Activated T-cell treated with anti-CD3 and anti-CD28 coated beads for 1 hour (primary cell): ENCODE results near the gene SOS1.
"Not testable (repeated sequence)": the region's sequence is repeated elsewhere in the genome, so short reads cannot be mapped to it uniquely, and the experiment has no call there.

Experiments used
- DNase-seq: peaks from one replicate; pipeline ENCODE4 v3.0.0-alpha.2; 2020; ENCODE audit warnings: low read depth

Gene SOS1

DNA sequence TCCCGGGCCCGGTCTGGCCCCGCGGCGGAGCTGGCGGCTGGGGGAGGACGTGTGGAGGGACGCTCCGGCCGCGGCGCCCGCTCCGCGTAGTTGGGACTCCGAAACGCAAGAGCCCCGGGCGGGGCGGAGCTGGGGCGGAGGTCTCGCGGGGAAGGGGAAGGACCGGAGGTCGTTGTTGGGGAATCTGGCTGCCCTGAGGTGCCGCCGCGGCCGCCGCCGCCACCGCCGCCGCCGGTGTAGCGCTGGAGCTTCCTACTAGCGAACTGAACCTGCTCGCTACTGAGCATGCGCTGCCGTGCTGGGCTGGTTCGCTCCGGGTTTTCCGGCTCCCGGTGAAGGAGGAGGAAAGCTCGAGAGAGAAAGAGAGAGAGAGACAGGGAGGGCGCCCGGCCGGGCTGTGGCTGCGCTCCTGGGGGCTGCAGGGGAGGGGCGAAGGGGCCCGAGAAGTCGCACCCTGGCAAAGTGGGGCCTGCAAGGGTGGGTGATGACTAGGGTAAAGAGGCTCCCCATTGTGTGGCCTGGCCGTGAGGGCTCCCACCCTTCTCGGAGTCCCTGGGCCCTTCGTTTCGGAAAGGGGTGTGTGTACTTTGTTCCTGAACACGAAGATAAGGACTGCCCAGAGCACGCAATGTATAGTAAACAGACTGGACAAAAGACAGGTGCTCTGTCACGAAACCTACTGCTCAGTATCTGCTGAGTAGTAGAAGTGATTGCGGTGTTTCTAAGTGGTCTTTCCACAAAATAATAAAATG lies at the start of gene SOS1:
SOS1 (minus strand) TSS at position 281 of the 752 bp plus-strand sequence. CDS start 629 bp downstream, outside the sequence.
- DNase-seq = peak; percentile 85

DNA sequence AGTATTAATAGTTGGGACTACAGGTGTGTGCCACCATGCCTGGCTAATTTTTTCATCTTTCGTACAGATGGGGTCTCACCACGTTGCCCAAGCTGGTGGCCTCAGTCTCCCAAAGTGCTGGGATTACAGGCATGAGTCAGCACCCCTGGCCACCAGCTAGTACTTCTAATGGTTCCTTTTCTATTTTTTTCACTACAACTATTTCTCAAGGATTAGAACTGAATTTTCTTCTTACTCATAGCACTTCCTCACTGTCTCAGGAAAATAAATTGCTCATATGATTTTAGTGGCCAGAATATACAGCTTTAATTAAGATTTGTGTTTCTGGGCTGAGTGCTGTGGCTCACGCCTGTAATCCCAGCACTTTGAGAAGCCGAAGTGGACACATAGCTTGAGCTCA lies 43.2 kb upstream of the SOS1 start:
- DNase-seq = no peak

DNA sequence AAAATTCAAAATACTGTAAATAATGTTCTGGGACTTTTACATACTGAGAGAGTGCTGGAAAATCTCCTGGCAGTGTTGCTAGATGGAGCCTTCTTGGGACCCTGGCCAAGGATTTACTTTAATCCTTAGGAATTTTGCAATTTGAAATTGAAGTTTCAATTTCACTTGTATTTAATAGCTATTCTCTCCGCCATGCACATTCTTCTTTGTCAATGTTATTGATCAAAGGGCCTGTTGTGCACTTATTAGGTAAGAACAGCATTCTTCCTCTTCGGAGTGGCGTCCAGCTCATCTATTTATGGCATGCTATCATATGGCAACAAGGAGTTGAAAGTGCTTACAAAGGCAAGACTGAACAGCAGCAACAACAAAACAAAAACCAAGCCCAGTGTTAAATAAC lies 40.1 kb upstream of the SOS1 start:
- no peak for DNase-seq

DNA sequence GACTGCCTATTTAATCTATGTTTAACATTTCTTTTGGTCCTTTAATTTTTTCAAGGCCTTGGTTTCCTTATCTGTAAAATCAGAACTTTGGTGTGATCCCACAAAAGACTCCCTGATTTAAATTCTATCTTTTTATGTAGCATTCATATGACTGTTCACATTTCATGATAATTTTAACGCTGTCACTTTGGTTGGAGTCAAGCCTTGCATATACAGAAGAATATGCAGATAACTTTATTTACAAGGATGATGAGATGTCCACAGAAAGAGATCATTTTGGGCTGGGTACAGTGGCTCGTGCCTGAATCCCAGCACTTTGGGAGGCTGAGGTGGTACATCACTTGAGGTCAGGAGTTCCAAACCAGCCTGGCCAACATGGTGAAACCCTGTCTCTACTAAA lies 38.4 kb upstream of the SOS1 start:
- DNase-seq = no peak

DNA sequence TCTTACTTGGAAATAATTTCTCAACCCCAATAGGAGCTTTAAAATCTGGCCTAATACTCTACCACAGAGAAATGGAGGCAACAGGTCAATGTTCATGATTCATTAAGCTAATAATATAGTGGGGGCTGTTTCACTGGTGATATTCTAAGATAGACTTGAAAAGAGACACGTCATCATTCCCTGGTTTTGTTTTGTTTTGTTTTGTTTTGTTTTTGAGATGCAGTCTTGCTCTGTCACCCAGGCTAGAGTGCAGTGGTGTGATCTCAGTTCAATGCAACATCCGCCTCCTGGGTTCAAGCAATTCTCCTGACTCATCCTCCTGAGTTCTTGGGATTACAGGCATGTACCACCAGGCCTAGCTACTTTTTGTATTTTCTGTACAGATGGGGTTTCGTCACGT lies 37.5 kb upstream of the SOS1 start:
- no peak for DNase-seq

DNA sequence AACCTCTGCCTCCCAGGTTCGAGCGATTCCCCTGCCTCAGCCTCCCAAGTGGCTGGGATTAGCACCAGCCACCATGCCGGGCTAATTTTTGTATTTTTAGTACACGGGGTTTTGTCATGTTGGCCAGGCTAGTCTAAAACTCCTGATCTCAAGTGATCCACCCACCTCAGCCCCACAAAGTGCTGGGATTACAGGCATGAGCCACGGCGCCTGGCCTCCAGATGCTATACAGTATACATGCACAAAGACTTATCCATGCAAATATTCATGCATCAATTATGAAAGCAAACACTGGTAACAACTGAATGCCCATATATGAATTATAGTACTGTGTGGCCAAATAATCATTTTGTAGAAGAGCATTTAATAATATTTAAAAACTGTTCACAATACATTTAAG lies 36.0 kb upstream of the SOS1 start:
- no peak for DNase-seq

DNA sequence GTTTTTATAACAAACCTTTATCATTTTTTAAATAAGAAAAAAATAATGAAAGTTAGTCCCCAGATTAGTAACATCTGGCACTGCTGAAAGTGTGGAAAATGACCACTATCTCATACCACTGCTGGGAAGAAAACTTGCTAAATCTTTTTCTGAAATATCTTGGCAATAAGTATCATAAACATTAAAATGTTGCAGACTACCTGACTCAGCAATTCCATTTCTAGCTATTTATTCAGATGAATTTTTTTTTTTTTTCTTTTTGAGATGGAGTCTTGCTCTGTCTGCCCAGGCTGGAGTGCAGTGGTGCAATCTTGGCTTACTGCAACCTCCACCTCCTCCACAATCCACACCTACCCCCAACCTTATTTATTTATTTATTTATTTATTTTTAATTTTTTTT lies 35.3 kb upstream of the SOS1 start:
- DNase-seq = no peak

DNA sequence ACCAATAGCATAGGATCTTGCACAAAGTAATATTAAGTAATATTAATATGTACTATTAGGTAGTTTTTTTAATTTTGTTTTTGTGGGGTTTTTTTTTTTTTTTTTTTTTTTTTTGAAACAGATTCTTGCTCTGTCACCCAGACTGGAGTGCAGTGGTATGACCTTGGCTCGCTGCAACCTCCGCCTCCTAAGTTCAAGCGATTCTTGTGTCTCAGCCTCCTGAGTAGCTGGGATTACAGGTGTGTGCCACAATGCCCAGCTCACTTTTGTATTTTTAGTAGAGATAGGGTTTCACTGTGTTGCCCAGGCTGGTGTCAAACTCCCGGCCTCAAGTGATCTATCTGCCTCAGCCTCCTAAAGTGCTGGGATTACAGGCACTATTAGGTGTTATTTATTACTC lies 34.7 kb upstream of the SOS1 start:
- not testable (repeated sequence) for DNase-seq

DNA sequence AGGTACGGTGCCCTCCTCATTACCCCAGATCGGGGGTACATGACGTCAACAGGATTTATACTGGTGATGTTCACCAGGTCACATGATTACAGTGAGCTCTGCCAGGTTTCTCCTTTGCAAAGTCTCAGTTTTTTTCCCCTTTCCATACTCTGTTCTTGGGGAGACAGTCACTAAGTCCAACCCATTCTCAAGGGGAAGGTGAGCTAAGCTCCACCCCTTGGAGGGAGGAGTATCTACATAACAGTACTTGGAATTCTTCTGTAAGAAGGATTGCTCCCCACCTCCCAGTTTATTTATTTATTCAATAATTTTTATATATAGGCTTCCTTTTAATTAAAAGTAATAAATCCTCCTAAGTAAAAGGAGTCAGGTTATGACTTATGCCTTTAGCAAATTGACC lies 34.1 kb upstream of the SOS1 start:
- DNase-seq = no peak

DNA sequence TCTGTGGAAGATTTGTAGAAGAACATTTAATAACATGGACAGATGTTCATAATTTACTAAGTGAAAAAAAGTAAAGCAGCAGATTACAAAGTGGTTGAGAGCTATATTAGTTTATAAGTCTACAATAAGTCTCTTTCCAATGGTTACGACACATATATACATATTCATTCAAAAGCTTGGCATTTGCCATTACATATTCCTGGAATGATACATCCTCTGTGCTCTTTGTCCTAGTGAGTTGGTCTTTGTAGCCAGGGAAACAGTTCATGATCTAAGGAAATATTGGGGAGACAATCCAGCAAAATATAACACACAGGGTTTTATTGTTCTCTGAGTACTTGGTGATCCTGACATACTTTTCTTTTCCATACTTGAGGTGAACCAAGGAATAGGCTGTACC lies 32.5 kb upstream of the SOS1 start:
- no peak for DNase-seq

DNA sequence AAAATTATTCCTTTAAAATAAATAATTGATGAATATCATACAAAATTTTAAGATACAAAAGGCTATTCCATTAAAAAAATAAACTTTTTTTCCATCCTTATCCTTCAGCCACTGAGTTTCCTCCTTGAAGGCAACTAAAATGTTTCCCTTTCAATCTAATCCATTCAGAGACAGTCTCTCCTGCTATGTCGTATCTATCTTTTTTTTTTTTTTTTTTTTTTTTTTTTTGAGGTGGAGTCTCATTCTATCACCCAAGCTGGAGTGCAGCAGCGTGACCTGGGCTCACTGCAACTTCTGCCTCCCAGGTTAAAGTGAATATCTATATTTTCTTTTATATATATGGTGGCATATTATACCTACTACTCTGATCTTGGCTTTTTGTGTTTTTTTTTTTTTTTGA lies 31.7 kb upstream of the SOS1 start:
- no peak for DNase-seq

DNA sequence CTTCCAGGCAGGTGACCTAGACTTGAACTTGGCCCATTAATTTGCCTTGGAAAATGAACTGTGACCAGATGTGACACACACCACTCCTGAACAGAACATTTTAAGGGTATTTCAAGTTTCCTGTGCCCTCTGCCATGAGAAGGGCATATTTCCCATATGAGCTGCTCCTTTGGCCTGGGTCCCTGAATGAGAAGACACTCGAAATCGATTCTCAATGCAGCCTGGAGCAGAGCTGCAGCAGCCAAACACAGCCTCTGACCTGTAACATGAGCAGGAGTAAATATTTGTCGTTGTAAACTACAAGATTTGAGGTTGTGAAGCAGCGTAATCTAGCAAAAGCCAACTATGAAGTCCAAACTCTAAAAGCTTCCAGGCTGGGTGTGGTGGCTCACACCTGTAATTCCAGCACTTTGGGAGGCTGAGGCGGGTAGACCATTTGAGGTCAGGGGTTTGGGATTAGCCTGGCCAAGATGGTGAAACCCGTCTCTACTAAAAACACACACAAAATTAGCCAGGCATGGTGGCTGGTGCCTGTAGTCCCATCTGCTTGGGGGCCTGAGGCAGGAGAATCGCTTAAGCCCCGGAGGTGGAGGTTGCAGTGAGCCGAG lies 30.1 kb upstream of the SOS1 start:
- no peak for DNase-seq

DNA sequence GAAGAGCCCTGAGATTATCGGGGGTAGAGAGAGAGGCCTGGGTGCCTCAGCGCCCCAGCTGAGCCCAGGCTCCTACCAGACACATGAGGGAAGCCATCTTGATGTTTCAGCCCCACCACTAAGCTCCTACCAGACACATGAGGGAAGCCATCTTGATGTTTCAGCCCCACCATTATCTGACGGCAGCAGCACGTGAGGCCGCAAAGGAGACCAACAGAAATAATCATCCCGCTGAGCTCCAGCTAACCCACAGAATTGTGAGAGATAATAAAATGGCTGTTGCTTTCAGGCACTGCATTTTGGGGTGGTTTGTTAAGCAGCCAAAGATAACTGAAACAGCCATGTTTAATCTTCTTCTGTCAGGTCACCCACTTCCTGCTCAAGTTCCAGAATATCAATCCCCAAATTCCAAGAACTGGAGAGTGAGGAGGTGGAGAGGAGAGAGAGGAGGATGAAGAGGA lies 29.3 kb upstream of the SOS1 start:
- DNase-seq = no peak

DNA sequence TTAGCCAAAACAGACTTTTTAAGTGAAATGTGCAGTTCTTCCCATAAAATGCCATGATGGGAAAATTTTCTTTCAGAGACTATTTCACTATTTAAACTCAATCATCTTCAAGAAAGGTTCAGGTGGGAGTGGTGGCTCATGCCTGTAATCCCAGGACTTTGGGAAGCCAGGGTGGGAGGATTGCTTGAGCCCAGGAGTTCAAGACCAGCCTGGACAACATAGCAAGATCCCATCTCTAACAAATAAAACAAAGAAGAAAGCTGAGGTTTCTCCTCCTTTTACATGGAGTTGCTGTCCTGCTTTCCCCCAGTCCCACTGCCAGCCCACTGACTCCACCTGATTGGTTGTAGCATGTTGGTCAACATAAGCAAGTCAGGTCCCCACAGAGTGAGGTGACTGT lies 25.8 kb upstream of the SOS1 start:
- no peak for DNase-seq

DNA sequence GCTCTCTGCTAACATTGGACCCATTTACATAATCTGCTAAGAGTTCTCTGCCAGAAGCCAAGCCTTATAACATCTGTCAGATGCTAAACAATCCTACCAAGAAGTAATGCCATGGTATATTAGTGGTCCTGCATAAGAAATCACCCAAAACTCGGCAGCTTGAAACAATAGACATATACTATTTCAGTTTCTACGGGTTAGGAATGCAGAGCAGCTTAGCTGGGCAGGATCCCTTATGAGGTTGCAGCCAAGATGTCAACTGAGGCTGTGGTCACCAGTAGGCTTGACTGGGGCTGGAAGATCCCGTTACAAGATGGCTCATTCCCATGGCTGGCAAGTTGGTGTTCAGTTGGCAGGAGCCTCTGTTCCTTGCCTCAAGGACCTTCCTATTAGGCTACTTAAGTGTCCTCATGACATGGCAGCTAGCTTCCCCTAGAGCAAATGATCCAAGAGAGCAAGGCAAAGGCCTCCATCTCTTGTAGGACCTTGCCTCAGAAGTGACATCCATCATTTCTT lies 25.1 kb upstream of the SOS1 start:
- DNase-seq = no peak

DNA sequence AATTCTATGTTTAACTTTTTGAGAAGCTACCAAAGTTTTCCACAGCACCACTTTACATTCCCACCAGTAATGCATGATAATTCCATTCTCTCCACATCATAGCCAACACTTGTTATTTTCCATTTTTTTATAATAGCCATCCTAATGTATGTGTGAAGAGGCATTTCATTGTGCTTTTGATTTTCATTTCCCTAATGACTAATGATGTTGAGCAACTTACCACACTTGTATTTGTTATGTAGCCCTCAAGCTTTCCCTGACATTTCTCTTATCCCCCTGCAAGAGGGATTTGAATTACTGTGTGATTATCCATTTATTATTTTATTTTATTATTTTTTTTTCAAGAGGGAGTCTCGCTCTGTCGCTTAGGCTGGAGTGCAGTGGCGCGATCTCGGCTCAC lies 23.6 kb upstream of the SOS1 start:
- no peak for DNase-seq

DNA sequence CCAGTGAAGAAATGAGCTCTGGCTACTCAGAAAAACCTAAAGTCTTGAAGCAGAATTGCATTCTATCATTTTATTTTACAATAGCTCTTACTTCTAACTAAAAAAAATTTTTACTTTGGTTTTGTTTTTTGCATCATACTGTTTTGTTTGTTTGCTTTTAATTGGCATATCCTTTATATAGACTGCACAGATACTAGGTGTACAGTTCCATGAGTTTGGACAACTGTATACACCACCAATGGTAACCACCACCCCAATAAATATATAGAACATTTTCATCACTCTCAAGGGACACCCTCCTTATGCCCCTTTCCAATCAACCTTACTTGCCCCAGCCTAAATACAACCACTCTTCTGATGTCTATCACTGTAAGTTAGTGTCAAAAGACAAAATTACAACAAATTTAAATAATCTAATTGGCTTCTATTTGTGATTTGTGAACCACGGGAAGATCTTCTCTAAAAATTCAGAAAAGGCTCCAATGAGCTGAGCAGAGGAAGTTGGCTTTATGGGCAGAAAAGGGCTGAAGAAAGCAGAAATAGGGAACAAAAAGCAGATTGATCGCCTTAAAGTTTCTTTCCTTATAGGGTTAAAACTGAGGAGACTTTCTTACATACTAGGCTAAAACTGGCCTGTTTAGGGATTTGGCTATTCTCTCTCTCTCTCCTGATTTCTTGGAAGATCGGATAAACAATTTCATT lies 22.2 kb upstream of the SOS1 start:
- no peak for DNase-seq

DNA sequence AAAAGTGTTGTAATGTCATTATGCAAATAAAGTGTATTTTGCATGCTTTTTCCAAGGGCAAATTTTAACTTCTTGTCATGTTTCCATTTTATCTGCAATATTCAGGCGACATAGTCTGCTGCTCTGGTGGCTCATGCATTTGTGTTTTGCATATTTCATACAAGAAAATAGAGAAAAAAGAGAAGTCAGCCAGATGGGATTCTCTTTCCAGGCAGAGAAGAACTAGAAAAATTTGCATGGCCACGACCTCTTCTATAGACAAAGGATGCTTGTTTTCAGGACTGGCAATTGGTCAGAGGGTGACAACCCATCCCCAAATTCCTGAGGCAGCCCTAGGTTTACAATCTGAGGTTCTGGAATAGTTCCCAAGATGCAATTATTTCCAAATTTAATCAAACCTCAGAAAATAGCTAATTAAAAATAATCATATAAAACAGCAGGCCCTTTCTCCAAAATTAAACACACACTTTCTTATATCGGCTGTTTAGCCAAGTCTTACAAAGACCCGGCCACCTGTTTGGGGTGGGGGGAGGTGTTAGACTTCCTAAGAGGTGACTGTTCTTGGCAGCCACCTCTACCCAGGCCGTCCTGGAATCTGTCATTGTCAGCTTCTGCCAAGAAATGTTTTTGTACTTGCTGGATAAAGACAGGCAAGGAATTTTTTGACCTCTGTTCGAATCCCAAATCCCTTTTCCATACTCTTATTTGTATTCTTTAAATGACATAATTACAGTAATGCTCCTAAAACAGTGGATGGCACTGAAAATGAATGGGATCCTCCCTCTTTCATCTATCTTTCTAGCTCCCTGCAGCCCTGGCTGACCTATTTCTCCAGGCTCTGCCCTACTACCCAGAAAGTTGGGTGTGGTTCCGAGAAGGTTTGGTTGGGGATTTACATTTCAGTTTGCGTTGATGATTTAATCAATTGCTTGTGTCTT lies 20.8 kb upstream of the SOS1 start:
- DNase-seq = no peak

DNA sequence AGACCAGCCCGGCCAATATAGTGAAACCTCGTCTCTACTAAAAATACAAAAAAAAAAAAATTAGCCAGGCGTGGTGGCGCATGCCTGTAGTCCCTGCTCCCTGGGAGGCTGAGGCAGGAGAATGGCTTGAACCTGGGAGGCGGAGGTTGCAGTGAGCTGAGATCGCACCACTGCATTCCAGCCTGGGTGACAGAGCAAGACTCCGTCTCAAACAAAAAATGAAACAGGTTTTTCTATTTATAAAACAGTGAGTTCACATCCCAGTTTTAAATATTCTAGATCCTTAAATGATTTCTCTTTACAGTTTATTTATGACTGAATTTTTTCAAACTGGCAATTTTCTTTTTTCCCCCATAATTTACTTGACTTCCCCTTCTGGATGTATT lies 20.1 kb upstream of the SOS1 start:
- not testable (repeated sequence) for DNase-seq

DNA sequence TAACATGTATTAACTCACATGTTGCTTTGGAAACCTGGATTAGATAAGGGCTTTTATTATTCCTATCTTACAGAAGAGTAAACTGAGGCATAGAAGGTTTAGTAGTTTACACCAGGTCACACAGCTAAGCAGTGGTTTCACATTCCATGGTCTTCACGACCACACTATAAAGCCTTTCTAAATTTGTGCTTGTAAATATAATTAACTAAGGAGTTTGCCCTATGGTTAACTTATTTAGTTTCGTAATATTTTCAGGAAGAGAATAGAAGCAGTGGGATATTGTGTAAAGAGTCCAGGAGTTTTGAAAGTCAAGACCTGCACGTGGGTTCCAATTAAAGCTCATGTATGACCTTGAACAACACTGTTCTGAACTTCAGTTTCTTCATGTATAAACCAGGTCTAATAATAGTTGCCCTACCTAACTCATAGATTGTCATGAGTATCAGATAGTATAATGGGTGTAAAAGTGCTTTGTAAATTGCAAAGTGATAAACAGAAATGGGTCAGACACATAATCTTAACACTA lies 19.5 kb upstream of the SOS1 start:
- DNase-seq = no peak

DNA sequence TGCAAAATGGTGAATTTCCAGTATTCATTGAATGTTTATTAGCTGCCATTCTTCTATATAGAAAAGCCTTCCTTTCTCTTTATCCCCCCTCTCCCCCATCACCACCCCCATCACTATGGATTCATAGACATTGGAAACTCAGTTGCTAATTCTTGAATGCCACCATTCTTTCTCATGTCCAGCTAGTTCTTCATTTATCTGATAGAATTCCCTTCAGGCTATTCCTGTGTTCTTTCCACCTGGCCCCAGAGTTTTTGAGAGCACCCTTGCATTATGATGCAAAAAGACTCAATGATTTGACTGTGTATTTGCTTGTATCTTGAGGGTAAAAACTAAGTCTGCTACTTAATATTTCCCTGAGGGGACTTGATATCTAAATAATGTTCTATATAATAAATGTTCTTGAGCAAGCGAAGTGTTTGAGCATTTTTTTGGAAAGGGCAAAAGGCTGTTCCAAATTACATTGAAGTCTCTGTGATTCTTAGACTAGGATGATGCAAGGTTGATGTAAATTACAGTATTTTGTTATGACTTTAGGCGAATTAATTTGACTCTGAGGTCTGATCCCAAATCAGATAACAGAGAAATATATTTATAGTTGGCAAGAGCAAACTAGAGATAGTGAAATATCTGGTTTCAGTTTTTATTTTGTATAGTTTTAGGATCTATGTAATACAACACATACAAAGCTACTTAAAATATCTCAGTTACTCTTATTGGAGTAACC lies 18.8 kb upstream of the SOS1 start:
- no peak for DNase-seq
